MM.1S (cell line): ENCODE measurements around the gene VSX1.

ENCODE experiments used
- CTCF ChIP-seq: fragments of 300-600 bp; sonication (generic); IDR thresholded peaks from 2 replicates; pipeline ENCODE4 v1.5.1; 2016; ENCODE audit warnings: antibody characterized with exemption, low read length, mixed read lengths
- EZH2 ChIP-seq: fragments of 300-600 bp; sonication (generic); optimal IDR thresholded peaks from 2 replicates; pipeline ENCODE3; 2017; ENCODE audit warnings: low read depth, mild to moderate bottlenecking, antibody characterized with exemption, low read length, mixed read lengths
- EZH2phosphoT487 ChIP-seq: fragments of 300-600 bp; sonication (generic); IDR thresholded peaks from 2 replicates; pipeline ENCODE4 v1.6.1; 2018; ENCODE audit warnings: antibody characterized with exemption, low read length

GRCh38 chr20:25099601-25100140 is 17.7 kb upstream of the VSX1 start:
- TF ChIP-seq CTCF, result no peak
- TF ChIP-seq EZH2, result no peak
- TF ChIP-seq EZH2phosphoT487, result no peak
